Measurements from ENCODE around the gene CACNA2D2.
A peak's percentile ranks its signal among the peaks of the same experiment; 100 is the strongest.

CACNA2D2 gene

DNA sequence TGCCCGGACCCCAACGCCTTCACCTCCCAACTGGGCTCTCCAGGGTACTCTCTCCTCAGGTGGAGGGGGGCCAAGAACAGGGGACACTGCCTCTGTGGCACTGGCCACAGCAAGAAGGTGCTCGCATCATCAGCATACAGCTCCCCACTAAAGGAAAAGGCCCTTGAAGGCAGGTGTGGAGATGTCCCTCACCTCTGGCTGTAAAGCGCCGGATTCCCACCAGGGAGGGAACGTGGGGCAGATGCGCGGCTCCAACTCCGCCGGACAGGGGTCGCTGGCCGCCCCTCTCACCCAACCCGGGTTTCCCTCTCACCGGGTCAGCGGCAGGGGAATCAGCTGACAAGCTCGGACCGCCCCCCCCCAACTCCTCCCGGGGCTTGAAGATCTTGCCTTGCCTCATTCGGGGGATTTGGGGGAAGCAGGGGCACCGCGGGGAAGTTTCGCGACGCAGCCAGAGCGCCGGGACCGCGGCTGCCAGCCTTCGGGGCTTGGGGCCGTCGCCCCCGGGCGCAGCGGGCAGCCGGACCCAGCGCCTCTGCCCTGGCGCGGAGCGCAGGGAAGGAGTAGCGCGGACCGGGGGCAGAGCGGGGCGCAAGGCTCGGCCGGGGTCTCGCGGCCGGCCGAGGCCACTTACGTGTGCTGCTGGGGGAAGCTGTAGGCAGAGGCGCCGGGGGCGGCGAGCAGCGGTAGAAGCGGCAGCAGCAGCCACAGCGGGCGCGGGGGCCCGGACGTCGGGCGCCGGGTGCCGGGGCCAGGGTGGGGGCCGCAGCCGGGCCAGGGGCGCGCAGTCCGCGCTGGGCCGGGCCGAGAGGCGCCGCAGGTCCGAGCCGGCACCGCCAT lies 630 bp downstream of the CACNA2D2 start:
- peak overlapping the region; percentile 53 for H3K4me3 ChIP-seq (ENCODE audit: insufficient read depth, low read depth, low read length)
- H3K4me1 ChIP-seq (ENCODE audit: control insufficient read depth, insufficient read depth, low read length) = peaks cover 16% of the 10 kb centered on the region
- H3K9me3 ChIP-seq (ENCODE audit: control insufficient read depth, low read length) = no peaks in the 10 kb centered on the region
- WGBS, 2 experiments = 1 to 2% methylated on average over 79 of the region's 79 CpGs
- H3K27ac ChIP-seq (ENCODE audit: insufficient read depth, low read depth, low read length, poor library complexity, severe bottlenecking) = no peak overlapping the region
- peaks cover 33% of the 10 kb centered on the region for H3K27me3 ChIP-seq (ENCODE audit: control insufficient read depth, insufficient read depth, low read length, poor library complexity, severe bottlenecking)
- no peaks in the 10 kb centered on the region for H3K36me3 ChIP-seq (ENCODE audit: control insufficient read depth, insufficient read depth, low read length)

DNA sequence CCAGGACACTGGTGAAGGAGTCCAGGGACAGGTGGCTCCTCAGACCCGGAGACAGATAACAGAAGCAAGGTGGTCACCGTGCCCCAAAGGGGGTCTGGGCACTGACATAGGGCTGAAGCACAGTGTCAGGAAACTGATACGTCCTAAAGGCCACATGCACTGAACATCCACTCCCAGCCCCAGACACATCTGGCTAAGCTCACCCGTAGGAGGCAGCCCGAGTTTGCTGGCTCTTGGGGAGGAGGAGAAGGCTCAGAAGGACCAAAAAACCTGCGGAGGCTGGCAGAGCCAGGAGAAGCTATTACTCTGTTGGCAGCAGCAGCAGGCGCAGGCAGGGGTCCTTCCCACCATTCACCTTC lies 1.2 kb downstream of the CACNA2D2 start:
- 48 to 50% methylated on average over 7 of the region's 7 CpGs for WGBS, 2 experiments
- Histone ChIP-seq H3K4me3 (ENCODE audit: insufficient read depth, low read depth, low read length) (peak overlapping the region; percentile 53), H3K36me3 (ENCODE audit: control insufficient read depth, insufficient read depth, low read length) (no peaks in the 10 kb centered on the region), H3K27me3 (ENCODE audit: control insufficient read depth, insufficient read depth, low read length, poor library complexity, severe bottlenecking) (peaks cover 33% of the 10 kb centered on the region), H3K9me3 (ENCODE audit: control insufficient read depth, low read length) (no peaks in the 10 kb centered on the region), H3K27ac (ENCODE audit: insufficient read depth, low read depth, low read length, poor library complexity, severe bottlenecking) (no peak overlapping the region), H3K4me1 (ENCODE audit: control insufficient read depth, insufficient read depth, low read length) (peaks cover 22% of the 10 kb centered on the region)

DNA sequence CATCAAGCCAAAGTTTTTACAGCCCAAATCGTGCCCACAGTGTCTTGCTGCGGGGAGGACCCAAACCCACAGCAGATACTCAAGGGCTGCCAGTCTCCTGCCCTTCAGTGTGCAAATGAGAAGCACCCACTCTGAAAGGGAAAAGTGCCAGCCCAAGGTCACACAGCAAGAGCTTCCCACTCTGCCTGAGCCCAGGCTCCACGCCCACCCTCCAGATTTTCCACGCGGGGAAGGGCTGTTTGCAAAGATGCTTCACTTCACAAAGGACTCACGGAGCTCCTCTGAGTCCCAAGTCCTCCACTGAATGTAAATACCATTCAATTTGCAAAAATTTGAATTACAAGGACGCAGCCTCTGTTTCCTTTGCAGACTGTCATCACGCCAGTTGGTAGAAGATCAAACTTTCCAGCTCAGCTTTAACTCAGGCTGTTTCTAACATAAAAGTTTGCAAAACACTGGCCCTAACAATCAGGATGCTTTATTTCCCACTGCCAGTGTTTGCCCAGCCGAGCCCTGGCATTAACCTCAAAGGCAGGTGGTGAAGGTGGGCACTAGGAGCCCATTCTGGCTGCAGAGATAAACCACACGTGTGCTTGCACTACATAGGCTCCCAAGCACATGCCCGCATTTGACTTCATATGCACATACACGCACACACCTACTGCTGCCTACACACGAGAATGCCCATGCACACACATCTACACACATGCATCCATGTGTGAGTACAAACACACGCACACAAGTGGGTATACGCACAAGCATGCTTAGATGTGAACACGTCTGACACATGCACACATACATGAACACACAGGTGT lies 7.6 kb downstream of the CACNA2D2 start:
- no peak overlapping the region for H3K4me3 ChIP-seq (ENCODE audit: insufficient read depth, low read depth, low read length)
- H3K9me3 ChIP-seq (ENCODE audit: control insufficient read depth, low read length) = no peaks in the 10 kb centered on the region
- H3K27me3 ChIP-seq (ENCODE audit: control insufficient read depth, insufficient read depth, low read length, poor library complexity, severe bottlenecking) = peaks cover 2% of the 10 kb centered on the region
- peaks cover 22% of the 10 kb centered on the region for H3K4me1 ChIP-seq (ENCODE audit: control insufficient read depth, insufficient read depth, low read length)
- H3K36me3 ChIP-seq (ENCODE audit: control insufficient read depth, insufficient read depth, low read length) = no peaks in the 10 kb centered on the region
- WGBS, 2 experiments = 64 to 67% methylated on average over 16 of the region's 16 CpGs
- H3K27ac ChIP-seq (ENCODE audit: insufficient read depth, low read depth, low read length, poor library complexity, severe bottlenecking) = no peak overlapping the region

DNA sequence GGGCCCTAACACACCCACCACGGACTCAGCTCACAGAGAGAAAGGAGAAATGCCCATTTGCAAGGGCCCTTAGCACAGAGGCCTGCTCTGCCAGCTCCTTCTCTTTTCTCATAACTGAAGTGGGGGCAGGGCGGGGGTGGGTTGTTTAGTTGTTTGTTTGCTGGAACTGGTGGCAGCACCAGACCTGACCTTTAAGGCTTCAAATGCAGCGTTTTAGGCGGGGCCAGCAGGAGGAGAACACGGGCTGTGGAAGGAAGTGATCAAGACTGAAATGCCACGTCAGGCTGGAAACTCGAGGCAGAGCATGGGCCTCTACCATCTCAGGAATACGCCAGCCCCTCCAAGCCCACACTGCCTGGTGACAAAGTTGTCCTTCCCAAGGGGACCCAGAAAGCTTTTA lies 9.3 kb downstream of the CACNA2D2 start:
- Histone ChIP-seq H3K9me3 (ENCODE audit: control insufficient read depth, low read length) (no peaks in the 10 kb centered on the region), H3K36me3 (ENCODE audit: control insufficient read depth, insufficient read depth, low read length) (no peaks in the 10 kb centered on the region), H3K4me3 (ENCODE audit: insufficient read depth, low read depth, low read length) (no peak overlapping the region), H3K4me1 (ENCODE audit: control insufficient read depth, insufficient read depth, low read length) (peaks cover 27% of the 10 kb centered on the region), H3K27ac (ENCODE audit: insufficient read depth, low read depth, low read length, poor library complexity, severe bottlenecking) (no peak overlapping the region), H3K27me3 (ENCODE audit: control insufficient read depth, insufficient read depth, low read length, poor library complexity, severe bottlenecking) (no peaks in the 10 kb centered on the region)
- WGBS, 2 experiments = 83 to 84% methylated on average over 8 of the region's 8 CpGs

DNA sequence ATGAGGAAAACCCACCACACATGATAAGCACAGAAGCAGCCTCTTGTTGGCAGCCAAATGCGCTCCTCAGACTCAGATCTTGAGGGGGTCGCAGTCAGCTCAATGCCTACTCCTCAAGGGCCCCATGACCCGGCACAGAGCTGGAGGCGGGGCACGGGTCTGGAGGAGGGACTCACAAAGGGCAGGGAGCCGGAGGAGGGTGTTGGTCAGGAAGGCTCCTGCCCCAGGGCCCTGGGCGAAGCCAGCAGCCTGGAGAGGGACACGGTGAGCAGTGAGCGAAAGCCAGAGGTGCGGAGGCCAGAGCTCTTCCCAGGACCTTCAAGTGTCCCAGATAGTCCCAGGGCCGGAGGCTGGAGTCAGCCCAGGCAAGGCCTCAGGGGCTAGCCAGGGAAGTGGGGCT lies 9.8 kb downstream of the CACNA2D2 start:
- 89 to 91% methylated on average over 11 of the region's 11 CpGs for WGBS, 2 experiments
- Histone ChIP-seq H3K27ac (ENCODE audit: insufficient read depth, low read depth, low read length, poor library complexity, severe bottlenecking) (no peak overlapping the region), H3K4me3 (ENCODE audit: insufficient read depth, low read depth, low read length) (no peak overlapping the region), H3K36me3 (ENCODE audit: control insufficient read depth, insufficient read depth, low read length) (no peaks in the 10 kb centered on the region), H3K27me3 (ENCODE audit: control insufficient read depth, insufficient read depth, low read length, poor library complexity, severe bottlenecking) (no peaks in the 10 kb centered on the region), H3K4me1 (ENCODE audit: control insufficient read depth, insufficient read depth, low read length) (peaks cover 27% of the 10 kb centered on the region), H3K9me3 (ENCODE audit: control insufficient read depth, low read length) (no peaks in the 10 kb centered on the region)

DNA sequence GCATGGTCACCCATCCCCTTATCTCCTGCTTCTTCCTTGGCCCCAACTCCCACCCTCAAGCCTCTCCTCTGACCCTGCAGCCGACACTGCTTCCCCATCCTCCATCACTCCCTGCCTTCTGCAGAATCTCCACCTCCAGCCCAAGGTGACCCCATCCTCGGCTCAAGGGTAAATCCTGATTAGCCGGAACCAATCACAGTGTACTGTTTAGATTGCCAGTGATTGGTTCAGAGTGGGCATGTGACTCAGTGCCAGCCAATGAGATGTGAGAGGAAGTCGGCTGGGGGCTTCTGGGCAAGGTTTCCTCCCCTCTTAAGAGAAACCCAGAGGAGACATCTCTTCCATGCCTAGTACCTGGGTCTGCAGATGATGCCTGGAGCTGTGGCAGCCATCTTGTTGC lies 10.3 kb downstream of the CACNA2D2 start:
- no peak overlapping the region for H3K4me3 ChIP-seq (ENCODE audit: insufficient read depth, low read depth, low read length)
- WGBS, 2 experiments = 93% methylated on average over 4 of the region's 4 CpGs

DNA sequence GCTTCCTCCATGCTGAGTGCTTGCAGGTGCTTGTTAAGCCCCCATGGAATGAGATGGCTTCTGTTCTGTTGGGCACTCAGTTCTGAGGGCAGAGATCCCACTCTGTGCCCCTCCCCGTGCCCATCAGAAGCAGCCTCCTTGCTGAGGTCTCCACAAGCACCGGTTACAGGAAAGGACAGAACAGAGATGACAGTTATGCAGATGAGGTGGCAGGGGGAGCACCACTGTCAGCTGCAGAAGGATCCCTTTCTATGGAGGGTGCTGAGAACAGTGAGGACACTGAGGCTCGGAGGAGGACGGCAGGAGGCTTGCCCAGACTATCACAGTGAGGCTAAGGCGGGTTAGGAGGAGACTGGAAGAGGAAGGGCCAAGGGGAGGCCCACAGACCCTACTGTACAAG lies 12.4 kb downstream of the CACNA2D2 start:
- 81 to 82% methylated on average over 5 of the region's 5 CpGs for WGBS, 2 experiments
- no peak overlapping the region for H3K27ac ChIP-seq (ENCODE audit: insufficient read depth, low read depth, low read length, poor library complexity, severe bottlenecking)
- H3K9me3 ChIP-seq (ENCODE audit: control insufficient read depth, low read length) = no peaks in the 10 kb centered on the region
- H3K4me1 ChIP-seq (ENCODE audit: control insufficient read depth, insufficient read depth, low read length) = peaks cover 6% of the 10 kb centered on the region
- no peaks in the 10 kb centered on the region for H3K36me3 ChIP-seq (ENCODE audit: control insufficient read depth, insufficient read depth, low read length)
- H3K4me3 ChIP-seq (ENCODE audit: insufficient read depth, low read depth, low read length) = no peak overlapping the region
- H3K27me3 ChIP-seq (ENCODE audit: control insufficient read depth, insufficient read depth, low read length, poor library complexity, severe bottlenecking) = no peaks in the 10 kb centered on the region

More for the DNA sequence above, 10.3 kb downstream of the CACNA2D2 start:
- H3K27ac ChIP-seq (ENCODE audit: insufficient read depth, low read depth, low read length, poor library complexity, severe bottlenecking) = no peak overlapping the region
- no peaks in the 10 kb centered on the region for H3K27me3 ChIP-seq (ENCODE audit: control insufficient read depth, insufficient read depth, low read length, poor library complexity, severe bottlenecking)
- no peaks in the 10 kb centered on the region for H3K36me3 ChIP-seq (ENCODE audit: control insufficient read depth, insufficient read depth, low read length)
- no peaks in the 10 kb centered on the region for H3K9me3 ChIP-seq (ENCODE audit: control insufficient read depth, low read length)
- H3K4me1 ChIP-seq (ENCODE audit: control insufficient read depth, insufficient read depth, low read length) = peaks cover 22% of the 10 kb centered on the region

DNA sequence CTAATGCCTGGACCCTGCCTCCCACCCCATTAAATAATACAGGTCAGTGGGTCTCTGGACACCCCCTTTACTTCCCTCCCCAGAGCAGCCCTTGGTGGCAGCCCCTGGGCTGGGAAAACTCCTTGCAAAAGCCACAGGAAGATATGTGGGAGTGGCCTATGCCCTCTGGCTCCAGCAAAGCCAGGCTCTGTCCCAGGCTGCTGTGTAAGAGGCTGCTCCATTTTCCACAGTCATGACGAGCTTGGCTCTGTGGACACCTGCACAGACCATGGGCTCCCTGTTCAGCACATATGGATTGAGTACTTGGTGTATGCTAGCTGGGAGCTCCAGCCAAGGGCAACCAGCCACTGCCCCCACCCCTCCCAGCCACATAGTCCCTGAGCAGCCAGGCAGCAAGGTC lies 13.0 kb downstream of the CACNA2D2 start:
- H3K27me3 ChIP-seq (ENCODE audit: control insufficient read depth, insufficient read depth, low read length, poor library complexity, severe bottlenecking) = no peaks in the 10 kb centered on the region
- H3K27ac ChIP-seq (ENCODE audit: insufficient read depth, low read depth, low read length, poor library complexity, severe bottlenecking) = no peak overlapping the region
- 36 to 38% methylated on average over 1 of the region's 1 CpG for WGBS, 2 experiments
- H3K4me3 ChIP-seq (ENCODE audit: insufficient read depth, low read depth, low read length) = no peak overlapping the region
- H3K36me3 ChIP-seq (ENCODE audit: control insufficient read depth, insufficient read depth, low read length) = no peaks in the 10 kb centered on the region
- no peaks in the 10 kb centered on the region for H3K9me3 ChIP-seq (ENCODE audit: control insufficient read depth, low read length)
- H3K4me1 ChIP-seq (ENCODE audit: control insufficient read depth, insufficient read depth, low read length) = peaks cover 6% of the 10 kb centered on the region

DNA sequence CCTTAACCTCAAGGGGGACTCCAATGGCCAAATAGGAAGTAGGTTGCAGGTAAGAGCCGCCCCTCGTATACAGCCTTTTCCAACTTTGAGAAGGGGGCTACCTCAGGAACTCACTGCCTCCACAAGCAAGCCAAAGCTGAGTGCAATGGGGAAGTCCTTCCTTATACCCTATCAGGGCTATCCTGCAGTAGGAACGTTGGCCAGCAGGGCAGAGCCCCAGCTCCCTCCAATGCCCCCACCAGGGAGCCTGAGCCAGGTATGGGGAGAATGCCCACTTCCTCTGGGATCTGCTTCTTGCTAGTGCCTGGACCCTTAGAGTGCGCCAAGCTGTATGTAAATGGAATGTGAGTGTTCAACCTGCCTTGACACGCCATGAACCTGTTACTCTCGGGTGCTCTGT lies 16.3 kb downstream of the CACNA2D2 start:
- Histone ChIP-seq H3K4me3 (ENCODE audit: insufficient read depth, low read depth, low read length) (no peak overlapping the region), H3K36me3 (ENCODE audit: control insufficient read depth, insufficient read depth, low read length) (no peaks in the 10 kb centered on the region), H3K4me1 (ENCODE audit: control insufficient read depth, insufficient read depth, low read length) (peaks cover 6% of the 10 kb centered on the region), H3K9me3 (ENCODE audit: control insufficient read depth, low read length) (no peaks in the 10 kb centered on the region), H3K27me3 (ENCODE audit: control insufficient read depth, insufficient read depth, low read length, poor library complexity, severe bottlenecking) (no peaks in the 10 kb centered on the region), H3K27ac (ENCODE audit: insufficient read depth, low read depth, low read length, poor library complexity, severe bottlenecking) (no peak overlapping the region)
- WGBS, 2 experiments = 88 to 91% methylated on average over 6 of the region's 6 CpGs

DNA sequence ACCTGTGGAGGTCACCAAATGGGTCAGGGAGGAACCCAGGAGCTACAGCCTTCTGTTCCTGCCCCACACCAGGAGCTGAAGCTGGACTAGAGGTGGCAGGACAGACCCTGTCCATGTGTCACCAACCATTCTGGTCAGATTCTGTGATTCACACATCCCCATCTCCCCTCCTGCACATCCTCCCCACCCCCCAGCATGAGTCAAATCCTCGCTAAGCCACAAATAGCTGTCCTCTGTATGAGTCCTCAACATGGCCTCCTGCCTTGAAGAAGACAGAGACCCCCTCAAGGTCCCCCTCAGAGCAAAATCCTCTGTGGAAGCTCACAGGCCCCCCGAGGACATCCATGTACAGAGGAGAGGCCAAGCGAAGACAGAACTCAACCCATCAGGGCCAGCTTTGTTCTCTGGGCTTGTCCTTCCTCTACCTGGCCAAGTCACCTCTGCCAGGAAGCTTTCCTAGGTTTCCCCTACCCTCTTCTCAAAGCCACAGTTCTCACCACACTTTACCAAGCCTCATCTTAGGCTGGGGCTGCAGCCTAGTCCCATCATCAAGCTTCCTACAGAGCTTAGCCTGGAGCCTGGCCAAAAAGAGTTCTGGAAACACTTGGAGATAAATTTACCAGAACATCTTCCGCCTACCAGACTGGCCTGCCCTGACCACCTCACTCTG lies 17.1 kb downstream of the CACNA2D2 start:
- H3K9me3 ChIP-seq (ENCODE audit: control insufficient read depth, low read length) = no peaks in the 10 kb centered on the region
- H3K27ac ChIP-seq (ENCODE audit: insufficient read depth, low read depth, low read length, poor library complexity, severe bottlenecking) = no peak overlapping the region
- H3K27me3 ChIP-seq (ENCODE audit: control insufficient read depth, insufficient read depth, low read length, poor library complexity, severe bottlenecking) = no peaks in the 10 kb centered on the region
- H3K4me1 ChIP-seq (ENCODE audit: control insufficient read depth, insufficient read depth, low read length) = peaks cover 7% of the 10 kb centered on the region
- WGBS, 2 experiments = 91 to 93% methylated on average over 4 of the region's 4 CpGs
- H3K4me3 ChIP-seq (ENCODE audit: insufficient read depth, low read depth, low read length) = no peak overlapping the region
- H3K36me3 ChIP-seq (ENCODE audit: control insufficient read depth, insufficient read depth, low read length) = no peaks in the 10 kb centered on the region
